Liver (tissue), 9 donors: Measurements from ENCODE around the gene TCERG1L. TPM values are rescaled to one million over a fixed set of nuclear protein-coding genes. Genes with fewer than 3 reads are reported as not detected.

Source experiments
- DNase-seq: peaks from one replicate; pipeline ENCODE4 v3.0.0-alpha.2; 2017; ENCODE audit warnings: low spot score
- H3K27ac ChIP-seq, 2 donors: one replicate each; pipeline ENCODE4 v1.7.0; 2013; ENCODE audit warnings: inconsistent platforms in 2 of 2, low read length in 2 of 2, control low read depth in 1 of 2, low read depth in 1 of 2, mild to moderate bottlenecking in 1 of 2
- H3K27me3 ChIP-seq, 4 donors: one replicate each; pipeline versions ENCODE4 v1.6.1 to v1.7.0; 2013; ENCODE audit warnings: low read length in 3 of 4, inconsistent platforms in 1 of 4, mild to moderate bottlenecking in 1 of 4, moderate library complexity in 1 of 4; ENCODE audit not compliant: control insufficient read depth in 4 of 4, insufficient read depth in 4 of 4
- H3K36me3 ChIP-seq, 4 donors: one replicate each; pipeline versions ENCODE4 v1.6.1 to v1.7.0; 2013; ENCODE audit warnings: low read length in 3 of 4, mild to moderate bottlenecking in 3 of 4, low read depth in 1 of 4, moderate library complexity in 1 of 4; ENCODE audit not compliant: control insufficient read depth in 4 of 4, insufficient read depth in 3 of 4
- H3K4me1 ChIP-seq, 4 donors: one replicate each; pipeline versions ENCODE4 v1.6.1 to v1.7.0; 2013; ENCODE audit warnings: low read length in 3 of 4, mild to moderate bottlenecking in 3 of 4, moderate library complexity in 1 of 4; ENCODE audit not compliant: control insufficient read depth in 4 of 4, insufficient read depth in 4 of 4
- H3K4me3 ChIP-seq, 3 donors: one replicate each; pipeline versions ENCODE4 v1.6.1 to v1.7.0; 2013; ENCODE audit warnings: low read length in 3 of 3, control low read depth in 1 of 3, low read depth in 1 of 3, mild to moderate bottlenecking in 1 of 3
- H3K9ac ChIP-seq, 2 donors: one replicate each; pipeline ENCODE4 v1.7.0; 2013; ENCODE audit warnings: low read length in 2 of 2, mild to moderate bottlenecking in 2 of 2, moderate library complexity in 2 of 2, control low read depth in 1 of 2, low read depth in 1 of 2
- H3K9me3 ChIP-seq, 4 donors: one replicate each; pipeline versions ENCODE4 v1.6.1 to v1.7.0; 2013; ENCODE audit warnings: low read length in 3 of 4; ENCODE audit not compliant: control insufficient read depth in 4 of 4
- EGR1 ChIP-seq, 2 donors: IDR thresholded peaks; 2 replicates each; pipeline ENCODE4 v1.6.1; 2016 to 2018; ENCODE audit warnings: antibody characterized with exemption in 2 of 2, low read depth in 2 of 2
- FOXA1 ChIP-seq: IDR thresholded peaks from 2 replicates; pipeline ENCODE4 v1.6.1; 2016; ENCODE audit warnings: antibody characterized with exemption
- FOXA2 ChIP-seq: IDR thresholded peaks from 2 replicates; pipeline ENCODE4 v1.6.1; 2016; ENCODE audit warnings: antibody characterized with exemption
- HNF4G ChIP-seq: IDR thresholded peaks from 2 replicates; pipeline ENCODE4 v1.6.1; 2016; ENCODE audit warnings: antibody characterized with exemption
- JUND ChIP-seq, 2 donors: IDR thresholded peaks; 2 replicates each; pipeline ENCODE4 v1.6.1; 2016; ENCODE audit warnings: antibody characterized with exemption in 2 of 2
- NR2F2 ChIP-seq: IDR thresholded peaks from 2 replicates; pipeline ENCODE4 v1.6.1; 2016; ENCODE audit warnings: antibody characterized with exemption
- RXRA ChIP-seq, 2 donors: IDR thresholded peaks; 2 replicates each; pipeline ENCODE4 v1.6.1; 2017 to 2018; ENCODE audit warnings: antibody characterized with exemption in 2 of 2, mild to moderate bottlenecking in 1 of 2
- SP1 ChIP-seq: IDR thresholded peaks from 2 replicates; pipeline ENCODE4 v1.6.1; 2018; ENCODE audit warnings: antibody characterized with exemption, mild to moderate bottlenecking
- TAF1 ChIP-seq: conservative IDR thresholded peaks from 2 replicates; pipeline ENCODE4 v1.6.1; 2016; ENCODE audit warnings: antibody characterized with exemption, mild to moderate bottlenecking
- WGBS: extraction: QIAGEN DNeasy Blood & Tissue Kit; methylation state at CpG from one replicate; pipeline ENCODE4 v1.1.7; 2013; 5-methylcytosine and 5-hydroxymethylcytosine counted together
- polyA plus RNA-seq, 2 donors: library from polyadenylated mRNA; stranded (reverse) in 1 of 2; unstranded in 1 of 2; fragments of 200-250 nt in 1 of 2; fragments of >200 nt in 1 of 2; fragmentation: Nextera tagmentation in 1 of 2; extraction: Ambion mirVana in 1 of 2; gene quantifications; one replicate each; pipeline versions ENCODE4 v1.2.1 to v1.2.3, GENCODE V29; 2013 to 2015
- total RNA-seq, 2 donors: library from RNA; depleted of rRNA; stranded (reverse); fragments of >200 nt; gene quantifications; one replicate each; pipeline ENCODE4 v1.2.3, GENCODE V29; 2014
- TF ChIP-seq, protein P1 (sequence below): IDR thresholded peaks from 2 replicates; pipeline ENCODE4 v1.6.1; 2016; ENCODE audit warnings: antibody characterized with exemption, mild to moderate bottlenecking
- TF ChIP-seq, protein P2 (sequence below): IDR thresholded peaks from 2 replicates; pipeline ENCODE4 v1.6.1; 2016; ENCODE audit warnings: antibody characterized with exemption
- TF ChIP-seq, protein P3 (sequence below): IDR thresholded peaks from 2 replicates; pipeline ENCODE4 v1.6.1; 2016; ENCODE audit warnings: antibody characterized with exemption
- TF ChIP-seq, protein P4 (sequence below): IDR thresholded peaks from 2 replicates; pipeline ENCODE4 v1.6.1; 2016; ENCODE audit warnings: antibody characterized with exemption
- donor health status: healthy.
- donor health status: healthy.
- donor health status: healthy.
- donor health status: healthy.
- donor health status: healthy.

Gene TCERG1L
- total and polyA plus RNA-seq, 4 donors, result not detected

DNA sequence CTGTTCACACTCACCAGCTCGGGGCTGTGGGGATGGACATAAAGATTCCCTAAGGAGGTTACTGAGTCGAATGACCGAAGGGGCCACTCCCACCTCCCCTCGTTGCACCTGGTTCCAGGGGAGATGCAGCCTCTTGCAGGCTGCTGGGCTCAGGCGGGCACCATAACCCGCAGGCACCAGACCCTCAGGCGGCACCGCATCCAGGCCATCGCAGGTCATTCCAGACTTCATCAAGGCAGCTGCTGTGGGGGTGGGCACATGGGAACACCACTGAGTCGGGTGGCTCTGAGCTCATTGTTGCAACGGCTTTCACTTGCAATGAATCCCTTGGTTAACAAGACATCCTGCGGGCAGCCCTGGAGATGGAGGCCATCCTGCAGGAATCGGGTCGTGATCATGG lies 221.7 kb downstream of the TCERG1L start:
- Histone ChIP-seq H3K27ac (no peak overlapping the region), H3K4me1 (no peaks in the 10 kb centered on the region), H3K9me3 (no peaks in the 10 kb centered on the region), H3K36me3 (no peaks in the 10 kb centered on the region), H3K27me3 (no peaks in the 10 kb centered on the region), H3K9ac (no peak overlapping the region), H3K4me3 (no peak overlapping the region)
- WGBS, result 86% methylated on average over 14 of the region's 14 CpGs
- no peak for DNase-seq
- TF ChIP-seq FOXA1 (no peak), FOXA2 (no peak), SP1 (no peak), JUND (IDR thresholded peaks at IDR 0.05) (no peak), EGR1 (IDR thresholded peaks at IDR 0.05; ENCODE audit: low read depth in 2 of 2) (no peak), NR2F2 (no peak)
- TF ChIP-seq, protein P1, sequence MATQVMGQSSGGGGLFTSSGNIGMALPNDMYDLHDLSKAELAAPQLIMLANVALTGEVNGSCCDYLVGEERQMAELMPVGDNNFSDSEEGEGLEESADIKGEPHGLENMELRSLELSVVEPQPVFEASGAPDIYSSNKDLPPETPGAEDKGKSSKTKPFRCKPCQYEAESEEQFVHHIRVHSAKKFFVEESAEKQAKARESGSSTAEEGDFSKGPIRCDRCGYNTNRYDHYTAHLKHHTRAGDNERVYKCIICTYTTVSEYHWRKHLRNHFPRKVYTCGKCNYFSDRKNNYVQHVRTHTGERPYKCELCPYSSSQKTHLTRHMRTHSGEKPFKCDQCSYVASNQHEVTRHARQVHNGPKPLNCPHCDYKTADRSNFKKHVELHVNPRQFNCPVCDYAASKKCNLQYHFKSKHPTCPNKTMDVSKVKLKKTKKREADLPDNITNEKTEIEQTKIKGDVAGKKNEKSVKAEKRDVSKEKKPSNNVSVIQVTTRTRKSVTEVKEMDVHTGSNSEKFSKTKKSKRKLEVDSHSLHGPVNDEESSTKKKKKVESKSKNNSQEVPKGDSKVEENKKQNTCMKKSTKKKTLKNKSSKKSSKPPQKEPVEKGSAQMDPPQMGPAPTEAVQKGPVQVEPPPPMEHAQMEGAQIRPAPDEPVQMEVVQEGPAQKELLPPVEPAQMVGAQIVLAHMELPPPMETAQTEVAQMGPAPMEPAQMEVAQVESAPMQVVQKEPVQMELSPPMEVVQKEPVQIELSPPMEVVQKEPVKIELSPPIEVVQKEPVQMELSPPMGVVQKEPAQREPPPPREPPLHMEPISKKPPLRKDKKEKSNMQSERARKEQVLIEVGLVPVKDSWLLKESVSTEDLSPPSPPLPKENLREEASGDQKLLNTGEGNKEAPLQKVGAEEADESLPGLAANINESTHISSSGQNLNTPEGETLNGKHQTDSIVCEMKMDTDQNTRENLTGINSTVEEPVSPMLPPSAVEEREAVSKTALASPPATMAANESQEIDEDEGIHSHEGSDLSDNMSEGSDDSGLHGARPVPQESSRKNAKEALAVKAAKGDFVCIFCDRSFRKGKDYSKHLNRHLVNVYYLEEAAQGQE, result no peak

DNA sequence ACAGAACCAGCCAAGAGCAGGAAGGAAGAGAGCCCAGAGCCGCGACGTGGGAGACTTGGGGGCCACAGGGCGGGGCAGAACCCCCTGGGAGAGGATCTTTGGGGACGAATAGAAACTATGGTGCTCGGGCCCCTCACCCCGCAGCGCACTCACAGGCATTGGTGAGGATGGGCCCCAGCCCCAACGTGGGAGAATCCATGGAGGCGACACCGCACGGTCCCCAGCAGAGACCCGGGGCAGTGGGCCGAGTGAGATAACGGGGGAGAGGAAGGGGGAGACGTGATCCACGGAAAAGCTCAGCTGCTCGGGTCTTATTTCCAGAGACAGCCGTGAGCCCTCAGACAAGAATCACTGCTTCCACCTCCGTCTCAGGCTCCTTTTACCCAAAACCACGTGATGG lies 222.4 kb downstream of the TCERG1L start:
- Histone ChIP-seq H3K9me3 (no peaks in the 10 kb centered on the region), H3K4me1 (no peaks in the 10 kb centered on the region), H3K9ac (no peak overlapping the region), H3K27ac (no peak overlapping the region), H3K4me3 (no peak overlapping the region), H3K36me3 (no peaks in the 10 kb centered on the region), H3K27me3 (no peaks in the 10 kb centered on the region)
- TF ChIP-seq, protein P2, sequence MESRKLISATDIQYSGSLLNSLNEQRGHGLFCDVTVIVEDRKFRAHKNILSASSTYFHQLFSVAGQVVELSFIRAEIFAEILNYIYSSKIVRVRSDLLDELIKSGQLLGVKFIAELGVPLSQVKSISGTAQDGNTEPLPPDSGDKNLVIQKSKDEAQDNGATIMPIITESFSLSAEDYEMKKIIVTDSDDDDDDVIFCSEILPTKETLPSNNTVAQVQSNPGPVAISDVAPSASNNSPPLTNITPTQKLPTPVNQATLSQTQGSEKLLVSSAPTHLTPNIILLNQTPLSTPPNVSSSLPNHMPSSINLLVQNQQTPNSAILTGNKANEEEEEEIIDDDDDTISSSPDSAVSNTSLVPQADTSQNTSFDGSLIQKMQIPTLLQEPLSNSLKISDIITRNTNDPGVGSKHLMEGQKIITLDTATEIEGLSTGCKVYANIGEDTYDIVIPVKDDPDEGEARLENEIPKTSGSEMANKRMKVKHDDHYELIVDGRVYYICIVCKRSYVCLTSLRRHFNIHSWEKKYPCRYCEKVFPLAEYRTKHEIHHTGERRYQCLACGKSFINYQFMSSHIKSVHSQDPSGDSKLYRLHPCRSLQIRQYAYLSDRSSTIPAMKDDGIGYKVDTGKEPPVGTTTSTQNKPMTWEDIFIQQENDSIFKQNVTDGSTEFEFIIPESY, result no peak
- TF ChIP-seq, protein P3, sequence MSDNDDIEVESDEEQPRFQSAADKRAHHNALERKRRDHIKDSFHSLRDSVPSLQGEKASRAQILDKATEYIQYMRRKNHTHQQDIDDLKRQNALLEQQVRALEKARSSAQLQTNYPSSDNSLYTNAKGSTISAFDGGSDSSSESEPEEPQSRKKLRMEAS, result no peak
- TF ChIP-seq NR2F2 (no peak), SP1 (no peak), RXRA (IDR thresholded peaks at IDR 0.05) (no peak), HNF4G (no peak), TAF1 (no peak), JUND (IDR thresholded peaks at IDR 0.05) (no peak)
- TF ChIP-seq, protein P1, result no peak
- TF ChIP-seq, protein P4, sequence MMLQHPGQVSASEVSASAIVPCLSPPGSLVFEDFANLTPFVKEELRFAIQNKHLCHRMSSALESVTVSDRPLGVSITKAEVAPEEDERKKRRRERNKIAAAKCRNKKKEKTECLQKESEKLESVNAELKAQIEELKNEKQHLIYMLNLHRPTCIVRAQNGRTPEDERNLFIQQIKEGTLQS, result no peak
- WGBS, result 84% methylated on average over 21 of the region's 21 CpGs
- DNase-seq, result no peak
